ENCODE data around the gene ERMAP.

DNA sequence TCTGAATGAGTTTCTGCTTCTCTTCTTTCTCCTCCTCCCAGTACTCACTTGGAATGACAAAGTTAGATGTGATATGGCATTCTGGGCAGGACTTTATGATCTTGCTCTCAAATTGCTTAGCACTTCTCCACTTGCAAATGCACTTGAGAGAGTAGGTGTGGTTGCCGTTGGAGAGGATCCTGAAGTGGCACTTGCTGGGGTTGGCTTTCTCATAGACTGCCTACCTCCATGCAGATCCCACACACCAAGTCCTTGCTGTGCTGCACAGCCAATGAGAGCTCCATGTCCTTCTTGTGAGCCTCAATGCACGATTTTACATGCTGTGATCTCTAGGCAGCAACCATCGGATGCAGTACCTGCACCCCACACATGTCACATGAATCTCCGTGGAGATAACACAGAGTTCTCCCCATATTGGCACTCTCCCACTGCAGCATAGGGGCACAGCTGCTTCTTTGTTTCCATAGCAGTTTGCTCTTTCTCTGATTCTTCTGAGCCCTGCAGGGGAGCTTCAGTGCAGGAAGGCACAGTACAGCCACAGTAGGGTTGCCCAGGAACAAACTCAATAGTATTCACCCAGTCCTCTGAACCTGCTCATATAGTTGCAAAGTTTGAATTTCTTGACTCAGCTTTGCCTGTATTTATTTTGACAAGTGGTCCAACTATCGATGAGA lies 74.7 kb downstream of the ERMAP start:
- TF ChIP-seq TARDBP (IDR thresholded peaks at IDR 0.05) (no peak), SP1 (IDR thresholded peaks at IDR 0.05) (no peak), HDGF (IDR thresholded peaks at IDR 0.05; ENCODE audit: borderline replicate concordance) (no peak), FOXM1 (IDR thresholded peaks at IDR 0.05; ENCODE audit: borderline replicate concordance) (no peak)
